ENCODE data around the gene KLHDC4. TPM values are rescaled to one million over a fixed set of nuclear protein-coding genes. Genes with fewer than 3 reads are reported as not detected.

Gene KLHDC4
- total and polyA plus RNA-seq, 2 donors from 2014 or later = 25.0 to 42.2 TPM

DNA sequence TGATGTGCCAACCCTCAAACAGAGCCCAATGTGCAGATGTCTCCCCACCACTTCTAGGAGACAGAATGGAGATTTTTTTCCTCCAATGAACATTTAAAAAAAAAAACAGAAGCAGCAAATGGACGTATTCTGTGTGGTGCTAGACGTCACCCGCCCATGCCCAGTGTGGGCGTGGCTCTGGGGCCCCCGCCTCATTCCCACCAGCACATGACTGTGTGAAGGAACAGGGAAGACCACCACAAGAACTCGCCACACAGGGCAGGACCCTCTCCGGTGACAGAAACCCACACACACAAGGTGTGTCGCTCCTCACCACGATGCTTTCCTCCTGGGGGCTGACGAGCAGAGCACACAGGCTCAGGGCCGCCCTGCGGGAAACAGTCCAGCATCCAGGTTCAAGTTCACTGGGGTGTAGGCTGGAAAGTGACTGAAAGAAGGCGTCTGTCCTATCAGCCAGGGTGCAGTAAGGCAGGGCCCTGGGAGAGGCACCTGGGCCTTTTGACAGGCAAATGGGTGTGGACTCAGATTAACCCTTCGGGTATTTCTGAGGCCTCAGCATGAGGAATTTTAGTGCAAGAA, 53.5 kb downstream of the KLHDC4 start:
- Histone ChIP-seq H3K4me1 (ENCODE audit: control insufficient read depth in 2 of 3, insufficient read depth in 2 of 3, low read depth in 1 of 3, low read length in 3 of 3) (no peaks in the 10 kb centered on the region), H3K9me3 (ENCODE audit: control insufficient read depth in 2 of 3, insufficient read depth in 1 of 3, low read length in 3 of 3) (no peaks in the 10 kb centered on the region), H3K4me3 (ENCODE audit: low read length in 3 of 3) (no peak overlapping the region), H3K27ac (ENCODE audit: low read depth in 2 of 2, low read length in 2 of 2) (no peak overlapping the region), H3K27me3 (ENCODE audit: control insufficient read depth, insufficient read depth, low read length) (no peaks in the 10 kb centered on the region), H3K36me3 (ENCODE audit: control insufficient read depth in 2 of 3, insufficient read depth in 3 of 3, low read length in 3 of 3) (peaks cover 0 to 26% (median 12%) of the 10 kb centered on the region in 3 donors), H3K9ac (ENCODE audit: low read length in 3 of 3) (no peak overlapping the region)
- no peak for TF ChIP-seq CTCF (IDR thresholded peaks at IDR 0.05; ENCODE audit: borderline replicate concordance, extremely low read depth, insufficient read depth)
- intact Hi-C loops (cut with DNase I) = no loop called here
- no peak for FAIRE-seq
- no peak for DNase-seq

- no peak overlapping the region for H3K4me3 ChIP-seq (ENCODE audit: low read length in 3 of 3)
- no peaks in the 10 kb centered on the region for H3K9me3 ChIP-seq (ENCODE audit: control insufficient read depth in 2 of 3, insufficient read depth in 1 of 3, low read length in 3 of 3)
- no peak overlapping the region for H3K27ac ChIP-seq (ENCODE audit: low read depth in 2 of 2, low read length in 2 of 2)
- no peak for FAIRE-seq
- peaks cover 0 to 20% (median 9%) of the 10 kb centered on the region in 3 donors for H3K36me3 ChIP-seq (ENCODE audit: control insufficient read depth in 2 of 3, insufficient read depth in 3 of 3, low read length in 3 of 3)
- TF ChIP-seq CTCF (IDR thresholded peaks at IDR 0.05; ENCODE audit: borderline replicate concordance, extremely low read depth, insufficient read depth) = no peak
- no peak overlapping the region for H3K9ac ChIP-seq (ENCODE audit: low read length in 3 of 3)
- DNase-seq = no peak
- no peaks in the 10 kb centered on the region for H3K4me1 ChIP-seq (ENCODE audit: control insufficient read depth in 2 of 3, insufficient read depth in 2 of 3, low read depth in 1 of 3, low read length in 3 of 3)
- intact Hi-C loops (cut with DNase I) = no loop called here
- no peaks in the 10 kb centered on the region for H3K27me3 ChIP-seq (ENCODE audit: control insufficient read depth, insufficient read depth, low read length)
Measured at GRCh38 chr16:87710887-87711286, 54.9 kb downstream of the KLHDC4 start.

DNA sequence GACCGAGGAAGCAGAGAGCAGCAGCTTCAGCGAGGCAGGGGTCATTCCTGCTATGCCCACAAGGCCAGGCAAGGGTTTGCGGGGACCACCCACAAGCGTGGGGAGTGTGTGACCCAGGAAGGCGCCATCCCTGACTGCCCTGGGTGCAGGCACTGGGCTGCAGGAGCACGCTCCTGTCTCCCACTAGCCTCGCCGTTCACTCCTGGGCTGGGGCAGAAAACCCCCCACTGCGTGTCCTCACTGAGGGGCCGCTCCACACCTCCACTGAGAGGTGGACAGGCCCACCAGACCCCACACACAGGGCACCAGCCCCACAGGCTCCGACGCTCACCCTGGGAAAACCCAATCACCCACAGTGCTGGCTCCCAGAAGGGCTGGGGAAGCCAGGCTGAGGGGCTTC, 56.1 kb downstream of the KLHDC4 start:
- H3K4me1 ChIP-seq (ENCODE audit: control insufficient read depth in 2 of 3, insufficient read depth in 2 of 3, low read depth in 1 of 3, low read length in 3 of 3) = no peaks in the 10 kb centered on the region
- peaks cover 0 to 15% (median 6%) of the 10 kb centered on the region in 3 donors for H3K36me3 ChIP-seq (ENCODE audit: control insufficient read depth in 2 of 3, insufficient read depth in 3 of 3, low read length in 3 of 3)
- DNase-seq (no peak), FAIRE-seq (no peak)
- TF ChIP-seq CTCF (IDR thresholded peaks at IDR 0.05; ENCODE audit: borderline replicate concordance, extremely low read depth, insufficient read depth) = no peak
- H3K27ac ChIP-seq (ENCODE audit: low read depth in 2 of 2, low read length in 2 of 2) = no peak overlapping the region
- H3K4me3 ChIP-seq (ENCODE audit: low read length in 3 of 3) = no peak overlapping the region
- H3K9me3 ChIP-seq (ENCODE audit: control insufficient read depth in 2 of 3, insufficient read depth in 1 of 3, low read length in 3 of 3) = no peaks in the 10 kb centered on the region
- intact Hi-C loops (cut with DNase I) = no loop called here
- H3K9ac ChIP-seq (ENCODE audit: low read length in 3 of 3) = no peak overlapping the region
- H3K27me3 ChIP-seq (ENCODE audit: control insufficient read depth, insufficient read depth, low read length) = no peaks in the 10 kb centered on the region
